Omental fat pad (tissue), 4 donors: Measurements from ENCODE around the gene COL8A1. TPM values are rescaled to one million over a fixed set of nuclear protein-coding genes. Genes with fewer than 3 reads are reported as not detected.

ENCODE experiments used
- ATAC-seq: fragments of 150-250 bp; one replicate; pipeline ENCODE4 v1.9.1; 2016; ENCODE audit warnings: mild to moderate bottlenecking, moderate library complexity; ENCODE audit not compliant: low FRiP score
- DNase-seq: peaks from one replicate; pipeline ENCODE4 v3.0.0-alpha.2; 2019; ENCODE audit warnings: low spot score
- CTCF ChIP-seq, 3 donors: fragments of 450-650 bp; IDR thresholded peaks; one replicate each; pipeline ENCODE4 v1.5.1; 2016 to 2017; ENCODE audit warnings: antibody characterized with exemption in 3 of 3, mild to moderate bottlenecking in 3 of 3, moderate library complexity in 2 of 3
- total RNA-seq, 4 donors: library from RNA; depleted of rRNA; stranded (reverse); fragments of >200 nt; gene quantifications; one replicate each; pipeline ENCODE4 v1.1.0, GENCODE V29; 2016

The COL8A1 gene
- total RNA-seq, 4 donors from 2014 or later, result 16.7 to 303 (median 151) TPM

GRCh38 chr3:99637368-99638111, 854 bp upstream of the COL8A1 start:
- peak; percentile 25 for ATAC-seq
- no peak for DNase-seq
- no peak for TF ChIP-seq CTCF (IDR thresholded peaks at IDR 0.05)

- ATAC-seq (no peak), DNase-seq (no peak)
- TF ChIP-seq CTCF (IDR thresholded peaks at IDR 0.05), result no peak
Measured at GRCh38 chr3:99639579-99639978, 1.2 kb downstream of the COL8A1 start.

GRCh38 chr3:99640214-99640851, 1.9 kb downstream of the COL8A1 start:
- no peak for DNase-seq
- ATAC-seq, result no peak
- TF ChIP-seq CTCF (IDR thresholded peaks at IDR 0.05), result no peak

GRCh38 chr3:99641480-99641879, 3.1 kb downstream of the COL8A1 start:
- DNase-seq, result no peak
- no peak for ATAC-seq
- no peak for TF ChIP-seq CTCF (IDR thresholded peaks at IDR 0.05)

GRCh38 chr3:99641982-99642381, 3.6 kb downstream of the COL8A1 start:
- TF ChIP-seq CTCF (IDR thresholded peaks at IDR 0.05), result no peak
- ATAC-seq (no peak), DNase-seq (no peak)

- TF ChIP-seq CTCF (IDR thresholded peaks at IDR 0.05), result no peak
- no peak for ATAC-seq
- DNase-seq, result no peak
Measured at GRCh38 chr3:99644017-99644416, 5.6 kb downstream of the COL8A1 start.

- no peak for TF ChIP-seq CTCF (IDR thresholded peaks at IDR 0.05)
Measured at GRCh38 chr3:99644746-99645145, 6.4 kb downstream of the COL8A1 start.

More at GRCh38 chr3:99644746-99645145, 6.4 kb downstream of the COL8A1 start:
- DNase-seq (no peak), ATAC-seq (no peak)
